Hematopoietic multipotent progenitor cell treated with erythropoietin and hydrocortisone succinate and interleukin-3 and kit ligand, for 8 days (in vitro differentiated cells): Measurements from ENCODE around the gene SLIT3.

ENCODE experiments used
- DNase-seq: peaks from one replicate; pipeline ENCODE4 v3.0.0-alpha.2; 2015

SLIT3 gene

GRCh38 chr5:168908207-168908606 is 392.7 kb downstream of the SLIT3 start:
- DNase-seq: no peak

- no peak for DNase-seq
These were observed 397.9 kb downstream of the SLIT3 start for GRCh38 chr5:168903061-168903460.

- DNase-seq: no peak
These were observed 401.3 kb downstream of the SLIT3 start for GRCh38 chr5:168899673-168900072.

- no peak for DNase-seq
These were observed 401.7 kb downstream of the SLIT3 start for GRCh38 chr5:168899264-168899663.

- no peak for DNase-seq
These were observed 402.6 kb downstream of the SLIT3 start for GRCh38 chr5:168898247-168898911.

GRCh38 chr5:168897387-168898122 is 403.4 kb downstream of the SLIT3 start:
- DNase-seq: no peak

- DNase-seq: no peak
These were observed 405.5 kb downstream of the SLIT3 start for GRCh38 chr5:168895295-168896071.

- DNase-seq: no peak
These were observed 407.7 kb downstream of the SLIT3 start for GRCh38 chr5:168893283-168893682.

- DNase-seq: no peak
These were observed 408.2 kb downstream of the SLIT3 start for GRCh38 chr5:168892618-168893186.

GRCh38 chr5:168890816-168891812 is 409.8 kb downstream of the SLIT3 start:
- DNase-seq: peak; percentile 85

GRCh38 chr5:168889039-168889438 is 411.9 kb downstream of the SLIT3 start:
- DNase-seq: no peak

GRCh38 chr5:168887931-168888330 is 413.0 kb downstream of the SLIT3 start:
- DNase-seq: no peak

GRCh38 chr5:168886157-168886556 is 414.8 kb downstream of the SLIT3 start:
- DNase-seq: no peak

- no peak for DNase-seq
These were observed 415.4 kb downstream of the SLIT3 start for GRCh38 chr5:168885324-168886120.

GRCh38 chr5:168883991-168884390 is 416.9 kb downstream of the SLIT3 start:
- no peak for DNase-seq

GRCh38 chr5:168883281-168883741 is 417.6 kb downstream of the SLIT3 start:
- DNase-seq: no peak

- DNase-seq: no peak
These were observed 418.7 kb downstream of the SLIT3 start for GRCh38 chr5:168882283-168882682.

- DNase-seq: no peak
These were observed 419.4 kb downstream of the SLIT3 start for GRCh38 chr5:168881427-168882149.

- DNase-seq: no peak
These were observed 421.0 kb downstream of the SLIT3 start for GRCh38 chr5:168879929-168880328.

- peak; percentile 18 for DNase-seq
These were observed 421.6 kb downstream of the SLIT3 start for GRCh38 chr5:168879331-168879730.
